OCI-LY1 (cell line): ENCODE results near the gene ARAP1.
A peak's percentile ranks its signal among the peaks of the same experiment; 100 is the strongest.

Source experiments
- H2AFZ ChIP-seq: fragments of 200-600 bp; sonication (generic), shearing (Covaris generic); 2 replicates; pipeline ENCODE4 v1.6.0; 2014; ENCODE audit warnings: antibody characterized with exemption, mild to moderate bottlenecking, low read length
- H3F3A ChIP-seq: fragments of 200-600 bp; sonication (generic), shearing (Covaris generic); 2 replicates; pipeline ENCODE4 v1.6.0; 2014; ENCODE audit warnings: mild to moderate bottlenecking, antibody characterized with exemption, low read length, moderate library complexity; ENCODE audit not compliant: insufficient read depth
- H3K27ac ChIP-seq: fragments of 200-600 bp; sonication (generic); 2 replicates; pipeline ENCODE4 v1.5.1; 2014; ENCODE audit warnings: low read length, mixed run types, mild to moderate bottlenecking, low read depth; ENCODE audit not compliant: poor library complexity, severe bottlenecking
- H3K27me3 ChIP-seq: fragments of 200-600 bp; sonication (generic); 2 replicates; pipeline ENCODE4 v1.6.0; 2014; ENCODE audit warnings: antibody characterized with exemption, mild to moderate bottlenecking, low read length, moderate library complexity; ENCODE audit not compliant: insufficient read depth
- H3K36me3 ChIP-seq: fragments of 200-600 bp; sonication (generic); 2 replicates; pipeline ENCODE4 v1.6.1; 2014; ENCODE audit warnings: mild to moderate bottlenecking, antibody characterized with exemption, low read length, moderate library complexity, mixed read lengths; ENCODE audit not compliant: insufficient read depth
- H3K4me1 ChIP-seq: fragments of 200-600 bp; sonication (generic); 2 replicates; pipeline ENCODE4 v1.5.1; 2014; ENCODE audit warnings: mild to moderate bottlenecking, low read length, moderate library complexity; ENCODE audit not compliant: insufficient read depth, severe bottlenecking
- H3K4me2 ChIP-seq: fragments of 200-600 bp; sonication (generic), shearing (Covaris generic); 2 replicates; pipeline ENCODE4 v1.6.1; 2014; ENCODE audit warnings: low read length
- H3K4me3 ChIP-seq: fragments of 200-600 bp; sonication (generic); 2 replicates; pipeline ENCODE4 v1.5.1; 2014; ENCODE audit warnings: low read length, low read depth, mild to moderate bottlenecking, mixed read lengths; ENCODE audit not compliant: poor library complexity, severe bottlenecking
- H3K79me2 ChIP-seq: fragments of 200-600 bp; shearing (Covaris generic); 2 replicates; pipeline ENCODE4 v1.6.1; 2016; ENCODE audit warnings: mixed run types, low read length, mixed read lengths; ENCODE audit not compliant: insufficient read depth
- H3K9ac ChIP-seq: fragments of 200-600 bp; sonication (generic), shearing (Covaris generic); 2 replicates; pipeline ENCODE4 v1.6.1; 2014; ENCODE audit warnings: mild to moderate bottlenecking, low read length, mixed read lengths
- H3K9me2 ChIP-seq: fragments of 200-600 bp; sonication (generic), shearing (Covaris generic); 2 replicates; pipeline ENCODE4 v1.6.1; 2014; ENCODE audit warnings: low read depth, mild to moderate bottlenecking, low read length, mixed read lengths
- H3K9me3 ChIP-seq: fragments of 200-600 bp; shearing (Covaris generic); 2 replicates; pipeline ENCODE4 v1.6.1; 2014; ENCODE audit warnings: low read length, mixed read lengths
- H4K20me1 ChIP-seq: fragments of 200-600 bp; sonication (generic), shearing (Covaris generic); 2 replicates; pipeline ENCODE4 v1.6.0; 2016; ENCODE audit warnings: mild to moderate bottlenecking, low read length; ENCODE audit not compliant: insufficient read depth
- CTCF ChIP-seq: fragments of 200-600 bp; sonication (generic), shearing (Covaris generic); IDR thresholded peaks from 2 replicates; pipeline ENCODE4 v1.5.1; 2017; ENCODE audit warnings: mild to moderate bottlenecking, antibody characterized with exemption, low read length, moderate library complexity, mixed read lengths
- EZH2 ChIP-seq: fragments of 200-600 bp; sonication (generic), shearing (Covaris generic); IDR thresholded peaks from 2 replicates; pipeline ENCODE4 v1.8.0; 2017; ENCODE audit warnings: borderline replicate concordance, mixed run types, mild to moderate bottlenecking, antibody characterized with exemption, low read length, moderate library complexity, mixed read lengths

ARAP1 gene

GRCh38 chr11:72789493-72790131 lies 37.4 kb upstream of the ARAP1 start:
- no peak for TF ChIP-seq EZH2
- no peak for TF ChIP-seq CTCF
- Histone ChIP-seq H3K4me2 (no peak overlapping the region), H3K27ac (no peak overlapping the region), H3K9me3 (no peaks in the 10 kb centered on the region), H3K79me2 (no peaks in the 10 kb centered on the region), H3K36me3 (no peaks in the 10 kb centered on the region), H3K27me3 (no peaks in the 10 kb centered on the region), H3F3A (no peaks in the 10 kb centered on the region), H3K4me1 (peaks cover 31% of the 10 kb centered on the region), H3K9ac (no peak overlapping the region), H3K9me2 (no peaks in the 10 kb centered on the region), H3K4me3 (no peak overlapping the region), H4K20me1 (no peaks in the 10 kb centered on the region), H2AFZ (no peak overlapping the region)

GRCh38 chr11:72788241-72788640 lies 36.0 kb upstream of the ARAP1 start:
- H3K4me2 ChIP-seq, result no peak overlapping the region

DNA sequence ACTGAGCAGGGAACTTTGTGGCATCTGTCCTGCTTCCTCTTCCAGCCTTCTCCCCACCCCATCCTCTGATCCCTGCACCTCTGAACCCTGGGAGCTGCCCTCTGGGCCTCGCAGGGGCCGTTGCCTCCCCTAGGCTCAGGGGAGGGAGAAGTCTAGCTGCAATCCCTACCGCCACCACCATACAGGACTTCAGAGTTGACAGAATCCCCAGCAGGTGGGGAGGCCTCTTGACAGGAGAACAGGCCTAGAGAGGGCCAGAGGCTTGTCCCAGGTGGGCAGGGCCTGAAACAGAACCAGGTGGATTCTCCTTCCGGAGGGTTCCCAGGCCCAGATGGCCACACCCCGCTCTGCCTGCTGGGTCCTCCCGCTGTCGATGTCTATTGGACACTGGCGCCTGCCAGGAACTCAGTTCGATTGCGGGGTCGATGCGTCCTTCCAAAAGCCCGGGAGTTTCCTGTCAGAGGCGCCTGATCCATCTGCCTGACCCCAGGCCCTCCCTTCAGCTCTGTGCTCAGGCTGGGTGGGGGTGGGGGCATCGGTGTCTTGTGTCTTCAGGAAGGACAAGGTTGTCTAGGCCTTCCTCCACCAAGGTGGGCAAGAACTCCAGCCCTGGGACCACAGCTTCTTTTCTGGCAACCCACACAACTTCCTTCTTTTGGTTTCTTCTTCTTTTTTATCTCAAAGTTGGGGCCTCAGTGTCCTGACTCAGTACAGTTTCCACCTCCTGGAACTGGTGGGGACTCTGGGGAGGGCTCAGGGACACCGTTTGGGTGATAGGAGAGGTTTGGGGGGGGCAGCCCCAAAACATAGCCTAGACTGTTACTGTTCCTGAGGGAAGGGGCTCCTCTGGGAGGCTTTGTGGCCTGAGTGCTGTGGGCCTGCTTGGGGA lies 35.3 kb upstream of the ARAP1 start:
- TF ChIP-seq EZH2 (no peak), CTCF (peak; percentile 28; the same call in 1 of the 2 replicates)
- H3K36me3 ChIP-seq, result no peaks in the 10 kb centered on the region
- H3K4me2 ChIP-seq, result no peak overlapping the region
- no peak overlapping the region for H2AFZ ChIP-seq
- H3F3A ChIP-seq, result no peaks in the 10 kb centered on the region
- H4K20me1 ChIP-seq, result no peaks in the 10 kb centered on the region
- no peaks in the 10 kb centered on the region for H3K79me2 ChIP-seq
- peaks cover 14% of the 10 kb centered on the region for H3K4me1 ChIP-seq
- H3K9me2 ChIP-seq, result no peaks in the 10 kb centered on the region
- no peaks in the 10 kb centered on the region for H3K27me3 ChIP-seq
- H3K9ac ChIP-seq, result no peak overlapping the region; the same call in 1 of the 2 replicates
- no peak overlapping the region for H3K4me3 ChIP-seq
- H3K9me3 ChIP-seq, result no peaks in the 10 kb centered on the region
- H3K27ac ChIP-seq, result peak overlapping the region; percentile 26

More at GRCh38 chr11:72788241-72788640, 36.0 kb upstream of the ARAP1 start:
- Histone ChIP-seq H3K79me2 (no peaks in the 10 kb centered on the region), H3K27me3 (no peaks in the 10 kb centered on the region), H3K27ac (peak overlapping the region; percentile 26), H3K9me2 (no peaks in the 10 kb centered on the region), H3K9me3 (no peaks in the 10 kb centered on the region), H3K4me1 (peaks cover 22% of the 10 kb centered on the region), H4K20me1 (no peaks in the 10 kb centered on the region), H3F3A (no peaks in the 10 kb centered on the region), H3K36me3 (no peaks in the 10 kb centered on the region), H2AFZ (no peak overlapping the region), H3K4me3 (no peak overlapping the region), H3K9ac (no peak overlapping the region)
- TF ChIP-seq CTCF, result no peak
- no peak for TF ChIP-seq EZH2
